ENCODE measurements around the gene CEBPA. TPM values are rescaled to one million over a fixed set of nuclear protein-coding genes. Genes with fewer than 3 reads are reported as not detected.

Gene CEBPA
- total and polyA plus RNA-seq, 10 of the 15 experiments (the other 5 are each of a cell fraction or from before 2014, with no cell fraction given) = 0.04 to 0.36 (median 0.13) TPM; not detected in 4

- TF ChIP-seq HSF1 (IDR thresholded peaks at IDR 0.05; ENCODE audit: low read depth, low read length) (no peak), ZNF274 (IDR thresholded peaks at IDR 0.05; ENCODE audit: insufficient read depth, insufficient read length) (no peak), HCFC1 (IDR thresholded peaks at IDR 0.05; ENCODE audit: low read length) (no peak), POLR2AphosphoS5 (IDR thresholded peaks at IDR 0.05; ENCODE audit: low read length) (no peak)
These were observed 24.9 kb downstream of the CEBPA start (continued) for GRCh38 chr19:33277434-33277833.

- no peak overlapping the region for H3K27ac ChIP-seq (ENCODE audit: control insufficient read depth, insufficient read depth)
- intact Hi-C loops (cut with micrococcal nuclease; ENCODE audit: unreplicated experiment) (no loop called here), in situ Hi-C loops (cut with MboI) (no loop called here)
- 81% methylated on average over 19 of the region's 19 CpGs for WGBS (ENCODE audit: insufficient coverage, insufficient replicate concordance, low lambda C conversion rate, missing lambda C conversion rate)
- H4K20me1 ChIP-seq (ENCODE audit: control insufficient read depth, insufficient read depth) = no peaks in the 10 kb centered on the region
- H3K4me1 ChIP-seq (ENCODE audit: control insufficient read depth, insufficient read depth, low read length) = peaks cover 18% of the 10 kb centered on the region
- FAIRE-seq = no peak
- no peak overlapping the region for H3K9ac ChIP-seq (ENCODE audit: control insufficient read depth, insufficient read depth, low read length)
- POLR2A ChIA-PET = no interaction called here
- H3K9me3 ChIP-seq (replicated peaks; ENCODE audit: control insufficient read depth, insufficient read depth, low read length) = no peaks in the 10 kb centered on the region
- no peak for ATAC-seq
- H3K4me3 ChIP-seq = no peak overlapping the region
- SMC1A ChIA-PET (ENCODE audit: uncharacterized antibody, unreplicated experiment) = no interaction called here
- DNase-seq (ENCODE audit: low read depth, low spot score) = no peak
- no peak overlapping the region for H2AFZ ChIP-seq (ENCODE audit: control insufficient read depth, low read depth, low read length)
- BruUV-seq (replicated peaks) = no TSS peak
- H3K27me3 ChIP-seq (replicated peaks in 1 of 2; ENCODE audit: control insufficient read depth in 2 of 2, insufficient read depth in 2 of 2, low read length in 1 of 2) = no peaks in the 10 kb centered on the region; a peak in 1 of 4 replicates
- no peaks in the 10 kb centered on the region for H3K36me3 ChIP-seq (ENCODE audit: control insufficient read depth in 2 of 2, insufficient read depth in 2 of 2, low read length in 1 of 2)
- no peak overlapping the region for H3K4me2 ChIP-seq (ENCODE audit: control insufficient read depth, insufficient read depth)
- RAD21 ChIA-PET (ENCODE audit: unreplicated experiment) = no interaction called here
- CTCF ChIA-PET = no interaction called here
- H3K79me2 ChIP-seq (ENCODE audit: control insufficient read depth, insufficient read depth, low read length) = no peaks in the 10 kb centered on the region
- TF ChIP-seq ZNF687 (IDR thresholded peaks at IDR 0.05) (no peak), YBX1 (IDR thresholded peaks at IDR 0.05) (no peak), CBX5 (IDR thresholded peaks at IDR 0.05; ENCODE audit: low read depth) (no peak), ZBTB11 (CRISPR knock-in tag; IDR thresholded peaks at IDR 0.05) (no peak), DPF2 (IDR thresholded peaks at IDR 0.05) (no peak)
These were observed 26.3 kb downstream of the CEBPA start for GRCh38 chr19:33275933-33276619.

All from GM12878 (cell line).